HL-60/S4 treated with phorbol 12-myristate 13-acetate at 8.2 ng/mL for 4 days and 3 days (cell line): ENCODE results near the gene CENATAC.
"Not testable (repeated sequence)": the region's sequence is repeated elsewhere in the genome, so short reads cannot be mapped to it uniquely, and the experiment has no call there.

Experiments
- in situ Hi-C: fragments of 300-500 bp; cut with MboI; formaldehyde crosslinking; loops from 2 replicates; pipeline ENCODE4 v1.15.0; 2022; ENCODE audit warnings: low sequenced_read_pairs

CENATAC gene

DNA sequence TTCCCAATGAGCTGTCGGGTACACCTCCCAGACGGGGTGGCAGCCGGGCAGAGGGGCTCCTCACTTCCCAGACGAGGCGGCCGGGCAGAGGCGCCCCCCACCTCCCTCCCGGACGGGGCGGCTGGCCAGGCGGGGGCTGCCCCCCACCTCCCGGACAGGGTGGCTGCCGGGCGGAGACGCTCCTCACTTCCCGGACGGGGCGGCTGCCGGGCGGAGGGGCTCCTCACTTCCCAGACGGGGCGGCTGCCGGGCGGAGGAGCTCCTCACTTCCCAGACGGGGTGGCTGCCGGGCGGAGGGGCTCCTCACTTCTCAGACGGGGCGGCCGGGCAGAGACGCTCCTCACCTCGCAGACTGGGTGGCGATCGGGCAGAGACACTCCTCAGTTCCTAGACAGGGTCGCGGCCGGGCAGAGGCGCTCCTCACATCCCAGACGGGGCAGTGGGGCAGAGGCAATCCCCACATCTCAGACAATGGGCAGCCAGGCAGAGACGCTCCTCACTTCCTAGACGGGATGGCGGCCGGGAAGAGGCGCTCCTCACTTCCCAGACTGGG, 6.4 kb upstream of the CENATAC start:
- in situ Hi-C loops: not testable (repeated sequence)

DNA sequence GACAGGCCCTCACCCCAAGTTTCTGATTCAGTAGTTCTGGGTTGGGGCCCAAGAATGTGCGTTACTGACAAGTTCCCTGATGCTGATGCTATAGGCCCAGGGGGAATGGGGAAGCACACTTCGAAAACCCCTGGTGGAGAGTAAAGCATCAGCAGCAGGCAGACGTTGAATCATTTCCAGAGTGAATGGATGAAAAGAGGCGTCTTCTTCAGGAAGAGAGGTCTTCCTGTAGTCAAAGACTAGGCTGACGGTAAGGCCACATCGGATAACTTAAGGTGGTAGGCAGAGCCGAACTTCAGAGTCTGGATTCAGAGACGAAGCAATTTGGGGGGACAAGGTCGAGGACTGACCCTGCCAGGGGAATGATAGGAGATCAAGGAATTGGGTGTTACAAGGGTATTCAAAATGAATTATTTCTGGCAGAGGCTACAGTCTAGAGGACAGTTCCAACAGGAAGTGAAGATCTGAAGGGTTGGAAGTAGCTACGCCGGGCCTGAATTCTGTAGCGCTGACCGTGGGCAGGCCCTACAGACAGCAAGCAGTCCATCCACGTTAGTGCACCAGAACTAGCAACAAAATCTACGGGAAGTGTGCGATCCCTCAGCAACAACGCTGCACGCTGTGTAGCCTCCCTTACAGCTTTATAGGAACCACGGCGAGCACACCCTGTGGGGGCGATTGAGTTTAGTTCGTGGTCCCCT, 862 bp upstream of the CENATAC start:
- in situ Hi-C loops: no loop called here

DNA sequence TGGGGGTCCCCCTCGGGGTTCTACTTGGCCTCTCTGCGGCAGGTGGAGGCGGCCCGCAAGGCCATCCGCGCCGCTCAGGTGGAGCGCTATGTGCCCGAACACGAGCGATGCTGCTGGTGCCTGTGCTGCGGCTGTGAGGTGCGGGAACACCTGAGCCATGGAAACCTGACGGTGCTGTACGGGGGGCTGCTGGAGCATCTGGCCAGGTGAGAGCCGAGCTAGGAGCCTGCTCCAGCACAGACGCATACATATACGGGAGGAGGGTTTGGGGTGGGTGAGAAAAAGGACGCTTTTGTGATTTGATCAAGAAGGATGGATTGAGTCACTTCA, 415 bp downstream of the CENATAC start:
- in situ Hi-C loops: no loop called here

DNA sequence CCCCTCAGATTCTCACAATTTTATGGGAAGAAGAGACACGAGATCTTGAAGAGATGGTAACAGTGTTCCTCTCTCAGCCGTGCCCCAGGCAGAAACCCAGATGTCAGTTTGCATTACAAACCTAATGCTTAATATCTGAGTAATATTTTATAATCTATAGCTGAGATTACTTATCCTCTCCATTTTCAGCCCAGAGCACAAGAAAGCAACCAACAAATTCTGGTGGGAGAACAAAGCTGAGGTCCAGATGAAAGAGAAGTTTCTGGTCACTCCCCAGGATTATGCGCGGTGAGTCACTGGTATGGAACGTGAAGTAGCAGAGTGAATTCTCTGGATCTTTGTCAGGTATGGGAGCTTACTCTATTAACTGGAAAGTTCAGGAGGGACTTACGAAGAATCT, 884 bp downstream of the CENATAC start:
- in situ Hi-C loops: no loop called here

DNA sequence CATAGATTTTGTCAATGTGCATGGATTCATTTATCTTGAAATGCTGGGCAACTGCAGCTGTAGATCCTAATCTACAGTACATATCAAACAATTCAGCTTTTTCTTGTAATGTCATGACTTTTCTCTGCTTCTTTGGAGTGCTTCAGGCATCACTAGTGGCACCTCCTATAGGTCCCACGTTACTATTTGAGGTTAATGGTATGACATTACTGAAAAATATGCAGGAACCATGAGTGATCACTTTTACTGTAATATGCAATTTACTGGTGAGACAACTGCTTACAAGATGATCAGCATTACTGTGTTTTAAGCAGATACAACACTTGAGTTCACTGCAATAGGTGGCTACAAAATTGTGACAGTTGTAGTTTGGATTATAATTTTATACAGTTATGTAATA, 3.0 kb downstream of the CENATAC start:
- in situ Hi-C loops: no loop called here

DNA sequence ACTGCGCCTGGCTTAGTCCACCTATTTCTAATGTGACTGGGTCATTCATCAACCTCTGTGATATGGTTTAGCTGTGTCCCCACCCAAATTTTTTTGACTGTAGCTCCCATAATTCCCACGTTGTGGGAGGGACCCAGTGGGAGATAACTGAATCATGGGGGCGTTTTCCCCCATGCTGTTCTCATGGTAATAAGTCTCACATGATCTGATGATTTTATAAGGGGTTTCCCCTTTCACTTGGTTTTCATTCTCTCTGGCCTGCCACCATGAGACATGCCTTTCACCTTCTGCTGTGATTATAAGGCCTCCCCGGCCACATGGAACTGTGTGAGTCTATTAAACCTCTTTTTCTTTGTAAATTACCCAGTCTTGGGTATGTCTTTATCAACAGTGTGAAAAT, 8.7 kb downstream of the CENATAC start:
- in situ Hi-C loops: no loop called here

DNA sequence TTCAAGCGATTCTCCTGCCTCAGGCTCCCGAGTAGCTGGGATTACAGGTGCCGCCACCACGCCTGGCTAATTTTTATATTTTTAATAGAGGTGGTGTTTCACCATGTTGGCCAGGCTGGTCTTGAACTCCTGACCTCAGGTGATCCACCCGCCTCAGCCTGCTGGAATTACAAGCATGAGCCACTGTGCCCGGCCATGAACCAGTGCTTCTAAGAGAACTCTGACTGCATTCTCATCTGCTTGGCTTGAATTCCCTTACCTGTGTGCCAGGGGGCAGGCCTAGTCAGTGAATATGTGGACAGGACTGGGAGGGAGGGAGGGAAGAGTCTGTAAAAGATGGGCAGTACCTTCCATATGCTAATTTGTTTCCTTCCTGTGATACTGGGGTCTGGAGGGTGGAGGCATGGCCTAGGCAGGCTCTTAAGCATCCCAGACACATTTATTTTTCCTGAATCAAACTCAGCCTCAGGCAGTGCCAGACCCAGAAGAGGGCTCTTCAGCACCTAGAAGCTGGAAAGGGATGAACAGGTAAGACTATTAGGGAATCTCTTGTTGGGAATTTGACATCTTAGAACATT, 13.6 kb downstream of the CENATAC start:
- in situ Hi-C loops: no loop called here

DNA sequence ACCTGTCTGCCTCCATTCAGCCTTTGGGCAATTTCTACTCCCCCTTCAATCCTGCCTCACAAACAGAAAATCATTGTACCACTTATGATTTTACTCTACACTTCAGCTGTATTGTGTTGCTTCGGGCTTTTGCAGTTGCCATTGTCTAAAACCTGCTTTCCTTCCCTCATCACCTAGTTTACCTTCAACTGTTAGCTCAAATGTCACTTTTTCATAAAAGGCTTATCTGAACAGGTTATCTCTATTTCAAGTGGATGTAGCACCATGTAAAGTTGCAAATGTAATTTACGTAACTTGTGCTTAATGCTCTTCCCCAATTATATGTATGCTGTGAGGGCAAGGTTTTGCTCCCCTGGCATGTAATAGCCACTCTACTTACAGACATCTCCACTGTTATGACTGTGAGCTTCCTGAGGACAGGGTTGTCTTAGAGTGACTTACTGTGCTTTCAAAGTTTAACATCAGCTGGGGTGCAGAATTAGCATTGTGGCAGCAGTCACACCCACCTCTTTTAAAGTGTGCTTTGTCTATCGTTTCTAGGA, 14.8 kb downstream of the CENATAC start:
- in situ Hi-C loops: no loop called here

DNA sequence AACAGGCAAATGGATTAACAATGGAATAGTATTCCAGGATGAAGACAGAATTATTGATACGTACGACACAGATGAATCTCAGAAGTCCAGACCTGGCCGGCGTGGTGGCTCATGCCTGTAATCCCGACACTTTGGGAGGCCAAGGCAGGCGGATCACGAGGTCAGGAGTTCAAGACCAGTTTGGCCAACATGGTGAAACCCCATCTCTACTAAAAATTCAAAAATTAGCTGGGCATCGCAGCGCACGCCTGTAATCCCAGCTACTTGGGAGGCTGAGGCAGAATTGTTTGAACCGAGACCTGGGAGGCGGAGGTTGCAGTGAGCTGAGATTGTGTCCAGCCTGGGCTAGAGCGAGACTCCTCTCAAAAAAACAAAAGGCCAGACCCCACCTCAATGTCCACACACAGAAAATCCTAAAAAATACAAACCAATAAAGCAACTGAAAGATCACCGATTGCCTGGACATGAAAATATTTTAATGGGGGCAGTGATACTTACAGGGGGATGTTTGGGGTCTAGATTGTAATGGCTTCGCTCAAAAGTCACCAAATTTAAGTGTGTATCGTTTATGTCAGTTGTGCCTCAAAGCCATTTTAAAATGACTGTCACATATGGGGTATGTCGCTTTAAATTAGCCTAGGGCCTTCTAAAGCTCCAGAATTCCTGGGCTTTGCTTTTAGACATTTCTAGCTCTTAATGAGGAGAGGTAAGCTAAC, 16.4 kb downstream of the CENATAC start:
- in situ Hi-C loops: no loop called here

DNA sequence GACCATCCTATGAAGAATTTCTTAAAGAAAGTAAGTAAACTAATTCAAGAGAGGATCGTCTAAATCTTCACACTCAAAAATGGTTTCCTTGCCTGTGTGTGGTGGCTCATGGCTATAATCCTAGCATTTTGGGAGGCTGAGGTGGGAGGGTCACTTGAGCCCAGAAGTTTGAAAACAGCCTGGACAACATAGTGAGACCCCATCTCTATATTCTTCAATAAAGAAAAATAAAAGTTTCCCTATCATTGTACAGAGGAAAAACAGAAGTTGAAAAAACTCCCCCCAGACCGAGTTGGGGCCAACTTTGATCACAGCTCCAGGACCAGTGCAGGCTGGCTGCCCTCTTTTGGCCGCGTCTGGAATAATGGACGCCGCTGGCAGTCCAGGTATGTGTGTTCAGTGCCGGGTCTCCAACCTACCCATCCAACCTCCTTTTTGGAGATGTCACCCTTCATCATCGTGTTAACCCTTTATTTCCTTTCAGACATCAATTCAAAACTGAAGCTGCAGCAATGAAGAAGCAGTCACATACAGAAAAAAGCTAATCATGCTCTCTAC, 17.2 kb downstream of the CENATAC start:
- in situ Hi-C loops: no loop called here

DNA sequence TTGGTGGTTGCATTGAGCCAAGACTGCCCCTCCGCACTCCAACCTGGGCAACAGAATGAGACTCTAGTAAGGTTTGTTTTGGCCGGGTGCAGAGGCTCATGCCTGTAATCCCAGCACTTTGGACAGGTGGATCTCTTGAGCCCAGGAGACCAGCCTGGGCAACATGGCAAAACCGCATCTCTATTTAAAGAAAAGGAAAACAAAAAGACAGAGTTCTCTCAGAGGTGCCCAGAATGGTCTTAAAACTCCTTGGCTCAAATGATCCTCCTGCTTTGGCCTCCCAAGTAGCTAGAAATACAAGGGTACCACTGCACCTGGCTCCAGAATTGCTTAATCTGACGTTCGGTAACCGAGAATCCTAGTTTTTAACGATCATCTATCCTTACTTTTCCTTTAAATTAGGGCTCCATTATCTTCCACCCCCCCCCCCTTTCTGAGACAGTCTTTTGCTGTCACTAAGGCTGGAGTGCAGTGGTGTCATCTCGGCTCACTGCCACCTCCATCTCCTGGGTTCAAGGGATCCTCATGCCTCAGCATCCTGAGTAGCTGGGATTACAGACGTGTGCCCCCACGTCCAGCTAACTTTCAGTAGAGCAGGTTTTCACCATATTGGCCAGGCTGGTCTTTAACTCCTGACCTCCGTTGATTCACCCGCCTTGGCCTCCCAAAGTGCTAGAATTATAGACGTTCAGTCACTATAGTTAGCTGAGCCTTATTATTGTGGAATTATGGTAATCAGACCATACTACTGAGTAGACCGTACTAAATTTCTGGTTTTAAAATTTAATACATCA, 18.5 kb downstream of the CENATAC start:
- in situ Hi-C loops: no loop called here

DNA sequence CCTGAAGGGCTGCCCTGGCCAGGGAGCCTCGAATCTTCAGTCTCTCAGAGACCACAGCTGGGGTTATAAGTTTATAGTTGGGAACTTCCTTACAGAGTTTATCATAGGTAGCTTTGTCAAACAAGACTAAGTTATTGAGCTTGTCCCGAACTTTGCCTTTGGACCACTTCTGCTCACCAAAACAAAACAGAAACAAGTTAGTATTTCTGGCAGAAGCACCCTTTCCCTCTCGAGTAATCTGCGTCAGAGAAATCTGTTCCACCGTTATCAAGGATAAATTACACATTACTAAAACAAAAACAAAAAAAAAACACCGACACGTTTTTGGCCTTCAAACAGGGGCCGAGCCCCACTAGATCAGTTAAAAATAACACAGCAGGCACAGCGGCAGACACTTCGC, 19.4 kb downstream of the CENATAC start:
- in situ Hi-C loops: not testable (repeated sequence)

DNA sequence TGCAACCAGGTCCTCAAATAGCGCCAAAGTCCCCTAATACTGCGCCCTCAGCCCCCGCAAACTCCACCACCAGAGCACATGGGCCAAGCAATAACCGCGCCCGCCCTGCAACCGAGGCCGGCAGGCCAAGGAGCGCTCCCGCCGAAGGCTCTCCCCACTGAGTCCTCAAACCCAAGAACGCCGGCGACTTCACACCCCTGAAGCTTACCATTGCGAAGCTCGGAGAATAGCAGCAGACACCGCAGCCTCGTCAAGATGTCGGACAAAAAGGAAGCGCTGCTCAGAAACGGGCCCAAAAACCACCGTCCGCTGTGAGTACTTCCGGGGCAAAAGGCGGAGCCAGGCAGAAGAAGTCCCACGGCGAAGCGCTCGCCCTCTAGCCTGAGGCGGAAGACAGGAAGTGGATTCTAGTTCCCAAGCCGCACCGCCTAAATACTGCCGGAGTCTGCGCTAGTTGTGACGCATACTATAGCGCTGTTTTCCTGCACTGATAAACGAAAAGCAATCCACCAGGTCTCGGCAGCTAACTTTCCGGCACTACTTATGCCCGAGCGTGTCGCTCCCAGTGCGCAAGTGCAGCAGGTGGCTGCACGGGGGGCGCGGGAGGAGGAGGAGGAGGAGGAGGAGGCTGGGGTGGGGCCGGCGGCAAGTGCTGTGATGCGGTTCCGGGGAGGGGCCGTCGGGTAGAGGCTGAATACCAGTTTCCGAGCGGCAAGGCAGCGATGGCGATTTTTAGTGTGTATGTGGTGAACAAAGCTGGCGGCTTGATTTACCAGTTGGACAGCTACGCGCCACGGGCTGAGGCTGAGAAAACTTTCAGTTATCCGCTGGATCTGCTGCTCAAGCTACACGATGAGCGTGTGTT, 20.4 kb downstream of the CENATAC start, which contains the start of the genes RPS25 and TRAPPC4:
Gene RPS25 (minus strand): TSS at position 270 of the 865 bp plus-strand sequence. CDS start 59 bp downstream, at position 211.
Gene TRAPPC4 (plus strand): TSS at position 693 of the 865 bp plus-strand sequence. CDS start 30 bp downstream, at position 723.
- in situ Hi-C loops: no loop called here

DNA sequence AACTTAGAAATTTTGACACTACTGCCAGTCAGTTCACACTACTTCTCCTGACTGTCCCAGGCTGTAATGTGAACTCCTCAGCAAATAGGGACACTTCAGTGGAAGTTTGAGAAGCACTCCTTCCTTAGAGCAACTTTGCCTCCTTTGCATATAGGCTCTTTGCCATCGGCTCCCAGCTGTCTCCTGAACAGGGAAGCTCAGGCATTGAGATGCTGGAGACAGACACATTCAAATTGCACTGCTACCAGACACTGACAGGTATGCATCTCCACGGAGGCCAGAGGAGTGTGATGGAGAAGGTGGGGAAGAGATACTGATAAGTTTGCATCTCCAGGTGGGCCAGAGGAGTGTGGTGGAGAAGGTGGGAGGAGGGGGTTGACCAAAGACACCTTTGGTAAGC, 22.1 kb downstream of the CENATAC start:
- in situ Hi-C loops: no loop called here

DNA sequence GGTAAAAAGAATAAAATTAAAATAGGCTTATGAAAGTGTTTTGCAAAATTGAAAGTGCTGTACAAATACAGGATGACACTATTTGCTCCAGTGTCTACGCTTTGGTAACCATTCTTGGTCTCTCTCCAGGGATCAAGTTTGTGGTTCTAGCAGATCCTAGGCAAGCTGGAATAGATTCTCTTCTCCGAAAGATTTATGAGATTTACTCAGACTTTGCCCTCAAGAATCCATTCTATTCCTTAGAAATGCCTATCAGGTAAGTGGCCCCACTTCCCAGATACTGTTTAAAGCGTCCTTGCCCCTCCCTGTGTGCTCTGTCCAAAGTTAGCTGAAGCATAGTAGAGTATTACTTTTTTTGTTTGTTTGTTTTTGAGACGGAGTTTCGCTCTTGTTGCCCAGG, 23.7 kb downstream of the CENATAC start:
- in situ Hi-C loops: no loop called here

DNA sequence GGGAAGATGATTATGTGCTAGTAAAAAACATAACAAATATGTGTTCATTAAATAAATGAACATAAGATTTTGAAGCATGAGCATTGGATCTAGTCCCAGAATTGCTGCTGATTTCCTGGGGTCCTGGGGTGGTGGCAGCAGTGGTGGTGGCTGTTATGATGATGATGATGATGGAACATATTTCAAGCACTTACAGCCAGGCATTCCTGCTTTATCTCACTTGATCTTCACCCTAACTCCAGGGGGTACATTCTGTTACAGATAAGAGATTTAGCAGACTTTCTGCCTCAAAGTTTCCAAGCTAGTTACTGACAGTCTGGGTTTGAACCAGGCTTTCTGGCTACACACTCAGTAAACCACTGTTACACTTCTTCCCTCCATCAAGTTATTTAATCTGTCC, 25.8 kb downstream of the CENATAC start:
- in situ Hi-C loops: no loop called here

DNA sequence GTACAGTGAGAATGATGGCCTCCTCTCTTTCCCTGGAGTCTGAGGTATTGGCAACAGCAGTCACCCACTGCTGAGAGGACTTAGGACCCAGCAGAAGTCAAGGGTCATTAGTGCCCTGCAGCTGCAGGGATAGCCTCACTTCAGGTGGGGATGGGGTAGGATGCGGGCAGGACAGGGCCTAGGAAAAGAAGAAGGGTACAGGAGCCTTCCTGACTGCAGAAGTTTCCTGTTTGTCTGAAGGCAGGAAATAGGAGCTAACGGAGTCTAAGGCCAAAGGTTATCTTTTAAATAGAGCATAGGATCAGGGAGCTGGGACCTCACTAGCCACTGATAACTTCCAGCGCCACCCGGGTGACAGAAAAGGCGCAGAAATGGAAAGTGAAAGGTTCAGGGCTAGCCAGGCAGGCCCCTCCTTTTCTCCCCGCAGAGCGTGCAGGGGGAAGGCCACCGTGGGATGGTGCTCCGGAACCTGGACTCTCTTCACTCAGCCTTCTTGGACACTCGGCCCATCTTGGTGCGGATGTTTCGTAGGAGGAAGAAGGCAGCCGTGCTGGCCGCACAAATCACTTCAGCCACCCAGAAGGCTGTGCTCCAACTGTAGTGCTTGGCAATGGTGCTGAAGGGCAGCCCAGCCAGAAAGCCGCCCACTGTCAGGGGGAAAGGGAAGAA, 26.6 kb downstream of the CENATAC start:
- in situ Hi-C loops: no loop called here

DNA sequence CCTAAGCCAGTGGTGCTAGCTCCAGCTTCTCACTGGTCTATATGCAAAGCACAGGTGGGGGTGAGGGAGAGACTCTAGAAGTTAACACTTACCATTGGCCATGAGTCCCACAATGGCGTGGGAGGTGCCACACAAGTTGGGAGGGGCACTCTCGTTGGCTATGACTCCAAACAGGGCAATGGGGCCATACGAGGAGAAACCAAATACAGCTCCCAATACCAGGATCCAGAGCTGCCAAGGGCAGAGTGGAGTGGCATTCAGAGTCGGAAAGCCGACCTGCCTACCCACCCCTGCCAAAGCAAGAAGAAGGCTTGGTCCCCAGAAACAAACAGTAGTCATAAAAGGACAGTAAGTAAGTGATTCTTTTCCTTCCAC, 27.1 kb downstream of the CENATAC start:
- in situ Hi-C loops: no loop called here

DNA sequence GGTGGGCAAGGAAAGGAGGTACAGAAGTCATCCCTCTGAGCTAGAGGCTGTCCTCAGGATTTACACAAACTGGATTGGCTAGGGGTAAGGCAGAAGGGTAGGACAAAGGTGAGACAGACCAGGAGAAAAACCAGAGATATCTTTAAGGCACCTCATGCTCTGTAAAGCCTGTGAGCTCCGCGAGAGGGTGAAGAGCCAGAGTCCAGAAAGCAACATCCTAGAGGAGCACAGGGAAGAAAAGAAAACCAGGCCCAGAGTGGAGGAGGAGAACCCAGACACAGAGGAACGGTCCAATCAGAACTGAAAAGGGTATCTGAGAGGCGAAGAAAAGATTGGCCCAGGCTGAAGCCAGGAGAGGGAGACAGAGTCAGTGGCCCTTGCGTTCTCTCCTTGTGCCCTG, 27.6 kb downstream of the CENATAC start:
- in situ Hi-C loops: no loop called here
